HG03439 (cell line): ENCODE results near the gene RYR3.

Source experiments
- ATAC-seq: cut with Tn5 transposase; IDR thresholded peaks from one replicate; pipeline ENCODE4 v1.9.1; 2021; ENCODE audit warnings: mild to moderate bottlenecking, moderate library complexity; ENCODE audit not compliant: unreplicated experiment

The RYR3 gene

DNA sequence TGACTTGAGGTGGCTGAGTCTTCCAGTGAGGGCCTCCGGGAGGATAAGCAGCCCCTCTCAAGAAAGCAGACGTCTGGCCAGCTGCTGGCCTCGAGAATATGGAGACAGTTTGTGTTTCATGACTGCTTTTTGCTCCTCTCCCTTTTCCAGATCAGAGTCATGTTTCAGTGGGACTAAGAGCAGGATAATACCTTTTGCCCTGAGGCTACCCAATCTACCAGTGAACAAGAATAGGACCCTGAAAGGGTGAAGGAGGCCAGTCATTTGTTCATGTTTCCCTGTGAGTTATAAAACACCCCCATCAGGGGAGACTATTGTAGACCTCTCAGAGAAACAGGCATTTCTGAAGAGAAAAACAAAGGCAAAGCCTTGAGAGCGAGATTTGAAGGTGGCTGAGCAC lies 137.4 kb downstream of the RYR3 start:
- no peak for ATAC-seq

DNA sequence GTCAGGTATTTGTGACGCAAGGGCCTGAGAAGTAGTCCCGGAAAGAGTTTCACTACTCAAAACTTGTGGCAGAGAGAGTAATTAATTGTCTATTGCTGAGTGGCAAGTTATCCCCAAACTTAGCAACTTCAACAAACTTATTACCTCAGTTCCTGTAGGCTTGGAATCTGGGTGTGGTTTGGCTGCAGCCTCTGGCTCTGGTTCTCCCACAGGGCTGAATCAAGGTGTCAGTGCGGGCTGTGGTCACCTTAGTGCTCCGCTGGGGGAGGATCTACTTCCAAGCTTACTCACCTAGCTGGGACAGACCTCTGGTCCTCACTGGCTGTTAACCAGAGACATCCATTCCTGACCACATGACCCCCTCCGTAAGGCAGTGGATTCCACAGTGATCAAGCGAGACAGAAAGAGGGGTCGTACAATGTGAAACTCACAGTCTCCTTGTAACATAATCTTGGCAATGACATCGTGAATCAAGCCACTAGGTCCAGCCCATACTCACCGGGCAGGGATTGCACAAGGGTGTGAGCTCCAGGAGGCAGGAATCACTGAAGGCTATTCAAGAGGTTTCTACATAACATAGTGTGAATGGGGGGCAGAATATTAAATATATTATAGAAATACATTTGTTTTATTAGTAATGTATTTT lies 138.3 kb downstream of the RYR3 start:
- no peak for ATAC-seq

DNA sequence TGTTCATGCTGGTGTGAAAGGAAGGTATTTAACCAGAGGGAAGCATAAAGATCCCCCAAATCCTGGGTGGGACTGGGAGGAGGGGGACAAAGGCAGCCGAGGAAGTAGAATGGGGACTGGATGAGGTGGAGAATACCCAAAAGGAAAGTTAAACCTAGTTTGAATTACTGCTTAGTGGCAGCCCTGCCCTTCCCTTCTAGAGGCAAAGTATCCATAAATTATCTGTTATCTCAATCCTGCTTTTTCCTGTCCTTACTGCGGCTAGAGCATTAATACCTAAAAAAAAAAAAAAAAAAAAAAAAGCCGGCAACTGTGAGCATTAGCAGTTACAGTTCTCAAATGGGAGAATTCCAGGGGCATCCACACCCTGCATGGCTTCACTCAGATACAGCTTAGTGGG lies 139.0 kb downstream of the RYR3 start:
- no peak for ATAC-seq

DNA sequence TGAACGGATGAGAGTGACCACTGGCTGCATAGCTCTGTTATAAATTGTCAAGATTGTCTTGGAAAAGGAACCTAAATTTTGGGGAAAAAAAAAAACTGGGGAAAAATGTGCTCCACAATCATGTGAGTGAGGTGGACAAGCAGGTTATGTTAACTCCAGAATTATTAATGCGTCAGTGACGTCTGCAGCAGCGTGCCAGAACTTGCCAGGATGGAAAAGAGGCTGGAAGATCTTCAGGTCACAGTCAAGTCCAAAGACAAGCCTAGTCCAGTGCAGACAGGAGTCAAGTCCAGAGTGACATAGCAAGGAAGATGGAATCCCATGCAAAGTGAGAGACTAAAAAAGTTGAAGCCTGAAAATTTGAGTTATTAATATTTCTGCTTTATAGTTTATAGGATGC lies 140.6 kb downstream of the RYR3 start:
- ATAC-seq: no peak

GRCh38 chr15:33453761-33454160 lies 143.0 kb downstream of the RYR3 start:
- no peak for ATAC-seq

- no peak for ATAC-seq
These were observed 143.6 kb downstream of the RYR3 start for GRCh38 chr15:33454346-33454745.

DNA sequence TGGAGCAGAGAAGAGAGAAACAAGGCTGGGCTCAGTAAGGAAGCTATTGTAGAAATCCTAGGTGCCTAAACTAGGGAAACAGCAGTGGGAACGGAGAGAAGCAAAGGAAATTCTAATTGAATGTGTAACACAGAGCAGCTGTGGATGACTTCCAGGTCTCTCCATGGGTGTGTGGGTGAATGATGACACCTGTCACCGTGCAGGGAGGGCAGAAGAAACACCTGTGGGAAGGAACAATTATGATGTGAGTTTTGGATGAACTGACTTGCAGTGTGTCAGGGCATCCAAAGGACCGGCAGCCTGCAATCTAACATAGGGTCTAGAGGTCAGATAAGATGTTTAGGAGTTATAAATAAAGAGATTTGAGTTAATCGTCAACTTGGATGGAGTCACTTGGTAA lies 144.2 kb downstream of the RYR3 start:
- ATAC-seq: no peak

GRCh38 chr15:33458421-33458820 lies 147.7 kb downstream of the RYR3 start:
- ATAC-seq: no peak

- no peak for ATAC-seq
These were observed 149.5 kb downstream of the RYR3 start for GRCh38 chr15:33460166-33460805.

GRCh38 chr15:33461671-33462070 lies 150.9 kb downstream of the RYR3 start:
- no peak for ATAC-seq

DNA sequence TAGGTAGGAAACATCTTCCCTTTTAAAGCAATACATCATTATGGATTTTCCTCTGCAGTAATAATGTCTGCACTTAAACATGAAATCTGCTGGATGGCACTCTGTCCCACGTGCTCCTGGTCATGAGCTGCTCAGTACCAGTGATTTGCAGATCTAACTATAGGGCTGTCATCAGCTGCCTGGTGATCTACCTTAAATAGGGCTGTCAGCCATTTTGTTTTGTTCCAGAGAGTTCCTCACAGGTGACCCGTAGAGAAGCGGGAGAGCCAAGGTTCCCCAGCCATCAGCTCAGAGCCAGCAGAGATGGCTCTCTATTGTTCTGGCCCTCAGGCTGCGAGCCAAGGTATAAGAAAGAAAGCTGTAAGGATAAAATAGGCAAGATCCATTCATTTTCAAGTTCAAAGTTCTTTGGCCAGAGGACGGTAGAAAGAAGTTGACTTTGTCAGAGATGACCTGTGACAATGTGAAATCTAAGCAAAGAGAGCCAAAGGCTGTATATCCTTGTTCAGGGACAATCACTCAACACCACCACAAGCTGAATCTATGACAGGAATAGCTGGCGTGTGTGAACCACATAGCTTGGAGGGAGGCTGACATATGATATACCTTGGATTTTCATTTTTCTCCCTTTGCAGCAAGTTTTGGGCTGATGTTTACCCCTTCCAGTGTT lies 156.5 kb downstream of the RYR3 start:
- no peak for ATAC-seq

- no peak for ATAC-seq
These were observed 157.0 kb downstream of the RYR3 start for GRCh38 chr15:33467816-33468163.

DNA sequence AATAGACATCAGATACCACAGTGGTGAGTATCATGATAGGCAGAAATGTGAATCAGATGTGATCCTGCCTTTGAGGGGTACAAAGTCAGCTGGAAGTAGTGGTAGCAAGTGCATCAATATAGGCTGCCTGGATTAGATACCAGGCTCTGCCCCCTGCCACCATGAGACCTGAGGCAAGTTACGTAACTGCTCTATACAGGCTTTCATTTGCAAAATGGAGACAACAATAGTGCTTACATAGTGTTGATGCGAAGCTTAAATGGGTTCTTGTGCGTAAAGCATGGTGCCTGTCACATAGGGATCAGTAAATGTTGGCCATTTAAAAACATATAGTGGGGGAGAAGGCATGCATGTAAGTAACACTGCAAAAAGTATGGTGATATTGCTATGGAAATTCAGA lies 158.0 kb downstream of the RYR3 start:
- no peak for ATAC-seq

DNA sequence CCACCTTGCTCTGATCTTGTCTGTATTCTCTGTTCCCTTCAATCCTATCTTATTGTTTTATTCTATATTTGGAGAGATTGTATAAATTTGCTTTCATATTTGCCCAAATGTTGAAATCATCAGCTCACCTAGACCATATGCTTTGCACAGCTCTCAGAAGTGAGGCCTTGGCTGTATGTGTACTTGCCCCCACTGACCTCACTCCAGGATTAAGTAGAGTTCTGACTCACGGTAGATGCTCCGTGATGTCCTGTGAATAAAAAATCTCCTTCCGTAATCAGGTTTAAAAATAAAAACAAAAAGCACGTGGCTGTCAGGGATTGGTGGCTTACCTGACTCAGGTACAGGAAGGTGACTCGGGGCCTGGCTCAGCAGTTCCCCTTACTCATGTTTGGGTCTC lies 162.2 kb downstream of the RYR3 start:
- no peak for ATAC-seq

- no peak for ATAC-seq
These were observed 162.9 kb downstream of the RYR3 start for GRCh38 chr15:33473714-33474113.

GRCh38 chr15:33476076-33476475 lies 165.3 kb downstream of the RYR3 start:
- no peak for ATAC-seq

GRCh38 chr15:33476908-33477307 lies 166.1 kb downstream of the RYR3 start:
- no peak for ATAC-seq

GRCh38 chr15:33489335-33489734 lies 178.6 kb downstream of the RYR3 start:
- no peak for ATAC-seq

GRCh38 chr15:33490703-33491102 lies 179.9 kb downstream of the RYR3 start:
- ATAC-seq: no peak

DNA sequence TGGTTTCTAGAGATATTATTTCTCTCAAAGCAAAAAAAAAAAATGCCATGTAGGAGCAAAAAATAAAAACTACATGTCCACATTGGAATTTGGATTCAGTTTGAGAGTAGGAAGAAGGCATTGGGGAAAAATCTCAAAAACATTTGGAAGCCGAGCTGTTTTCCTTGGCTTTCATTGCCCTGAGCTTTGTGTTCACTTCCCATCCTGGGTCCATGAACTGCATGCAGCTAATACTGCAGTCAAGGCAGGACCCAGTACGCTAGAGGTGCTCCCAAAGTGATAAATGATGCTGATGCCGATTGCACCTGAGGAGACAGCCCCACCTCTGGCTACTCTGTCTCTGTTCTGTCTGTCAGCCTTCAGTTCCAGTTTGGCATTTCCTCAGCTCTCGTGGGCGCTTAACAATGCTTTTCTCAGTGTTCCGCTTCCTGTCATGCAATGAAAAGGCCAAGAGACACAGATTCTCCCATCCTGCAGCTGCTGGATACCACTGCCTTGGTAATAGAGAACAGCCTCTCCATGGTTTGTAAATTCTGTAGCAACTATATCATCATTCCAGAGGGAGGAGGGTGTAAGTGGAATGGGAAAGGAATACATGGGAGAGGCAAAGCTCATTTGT lies 181.8 kb downstream of the RYR3 start:
- no peak for ATAC-seq

- ATAC-seq: no peak
These were observed 183.5 kb downstream of the RYR3 start for GRCh38 chr15:33494306-33494705.
